Measurements from ENCODE around the gene ZFYVE1.

GRCh38 chr14:72958548-72958947 is 68.4 kb downstream of the ZFYVE1 start:
- no peak for TF ChIP-seq YEATS4 (CRISPR knock-in tag; IDR thresholded peaks at IDR 0.05; ENCODE audit: borderline replicate concordance)
- TF ChIP-seq FOSL1 (CRISPR knock-in tag; IDR thresholded peaks at IDR 0.05; ENCODE audit: borderline replicate concordance) = no peak
- TF ChIP-seq POLR2A (IDR thresholded peaks at IDR 0.05; ENCODE audit: insufficient read depth in 1 of 2, low read depth in 2 of 2, low read length in 2 of 2) = no peak
- no peak for TF ChIP-seq SMAD3 (CRISPR knock-in tag; IDR thresholded peaks at IDR 0.05)
- no peak for TF ChIP-seq SRSF4 (IDR thresholded peaks at IDR 0.05; ENCODE audit: low read depth, low read length, poor library complexity, severe bottlenecking)
- TF ChIP-seq ARID5B (CRISPR knock-in tag; IDR thresholded peaks at IDR 0.05) = no peak
- TF ChIP-seq ZNF207 (IDR thresholded peaks at IDR 0.05; ENCODE audit: borderline replicate concordance) = no peak
- no peak for TF ChIP-seq PBX2 (CRISPR knock-in tag; IDR thresholded peaks at IDR 0.05)
- no peak for TF ChIP-seq ZNF691 (CRISPR knock-in tag; IDR thresholded peaks at IDR 0.05; ENCODE audit: borderline replicate concordance, low read depth)
- no peak for TF ChIP-seq FOXJ3 (CRISPR knock-in tag; IDR thresholded peaks at IDR 0.05; ENCODE audit: borderline replicate concordance)
- TF ChIP-seq ZSCAN31 (CRISPR knock-in tag; IDR thresholded peaks at IDR 0.05; ENCODE audit: low read depth) = no peak
- no peak for TF ChIP-seq AHDC1 (CRISPR knock-in tag; IDR thresholded peaks at IDR 0.05; ENCODE audit: borderline replicate concordance)

Data from HepG2 (cell line).